Stimulated activated CD8-positive, alpha-beta memory T cell treated with anti-CD3 and anti-CD28 coated beads, Interleukin-12 subunit alpha, Interleukin-12 subunit beta, amount 100 ng/mL, for 24 hours (primary cell): Measurements from ENCODE around the gene RNF183.
"Not testable (repeated sequence)": the region's sequence is repeated elsewhere in the genome, so short reads cannot be mapped to it uniquely, and the experiment has no call there.

Source experiments
- DNase-seq: peaks from one replicate; pipeline ENCODE4 v3.0.0-alpha.2; 2020; ENCODE audit errors: extremely low read depth

RNF183 gene

GRCh38 chr9:113316030-113316429 lies 12.9 kb upstream of the RNF183 start:
- DNase-seq = no peak

- DNase-seq = no peak
Observed at GRCh38 chr9:113315231-113315630, 12.1 kb upstream of the RNF183 start.

- no peak for DNase-seq
Observed at GRCh38 chr9:113313261-113313660, 10.1 kb upstream of the RNF183 start.

- no peak for DNase-seq
Observed at GRCh38 chr9:113311961-113312360, 8.8 kb upstream of the RNF183 start.

GRCh38 chr9:113310538-113310937 lies 7.4 kb upstream of the RNF183 start:
- no peak for DNase-seq

- DNase-seq = no peak
Observed at GRCh38 chr9:113309204-113309813, 6.1 kb upstream of the RNF183 start.

- DNase-seq = no peak
Observed at GRCh38 chr9:113307396-113307975, 4.3 kb upstream of the RNF183 start.

GRCh38 chr9:113306566-113306965 lies 3.4 kb upstream of the RNF183 start:
- DNase-seq = no peak

GRCh38 chr9:113301548-113301947 lies 1.6 kb downstream of the RNF183 start:
- DNase-seq = no peak

- DNase-seq = no peak
Observed at GRCh38 chr9:113299800-113300292, 3.3 kb downstream of the RNF183 start.

GRCh38 chr9:113298924-113299770 lies 4.0 kb downstream of the RNF183 start:
- DNase-seq = no peak

- no peak for DNase-seq
Observed at GRCh38 chr9:113298311-113298710, 4.9 kb downstream of the RNF183 start.

- DNase-seq = no peak
Observed at GRCh38 chr9:113296796-113297558, 6.2 kb downstream of the RNF183 start.

GRCh38 chr9:113296247-113296646 lies 6.9 kb downstream of the RNF183 start:
- DNase-seq = not testable (repeated sequence)

GRCh38 chr9:113293285-113293878 lies 9.8 kb downstream of the RNF183 start:
- no peak for DNase-seq

- no peak for DNase-seq
Observed at GRCh38 chr9:113290052-113290607, 13.0 kb downstream of the RNF183 start.

- DNase-seq = no peak
Observed at GRCh38 chr9:113289091-113289490, 14.1 kb downstream of the RNF183 start.

- no peak for DNase-seq
Observed at GRCh38 chr9:113281356-113281755, 21.8 kb downstream of the RNF183 start.

- no peak for DNase-seq
Observed at GRCh38 chr9:113278840-113279239, 24.3 kb downstream of the RNF183 start.

GRCh38 chr9:113275157-113276131 lies 27.7 kb downstream of the RNF183 start, which contains the start of the genes CDC26 and PRPF4:
Gene CDC26, minus strand, starts transcription at chr9:113275572. Its CDS starts 3,065 bp downstream, at chr9:113272507.
Gene PRPF4, plus strand, starts transcription at chr9:113275658. Its CDS starts 86 bp downstream, at chr9:113275744.
- peak; percentile 89 for DNase-seq
